ENCODE data around the gene LEMD1. TPM values are rescaled to one million over a fixed set of nuclear protein-coding genes. Genes with fewer than 3 reads are reported as not detected.
"Not testable (repeated sequence)": the region's sequence is repeated elsewhere in the genome, so short reads cannot be mapped to it uniquely, and the experiment has no call there.

The LEMD1 gene
- total RNA-seq, 1 donor, result 0.36 TPM

DNA sequence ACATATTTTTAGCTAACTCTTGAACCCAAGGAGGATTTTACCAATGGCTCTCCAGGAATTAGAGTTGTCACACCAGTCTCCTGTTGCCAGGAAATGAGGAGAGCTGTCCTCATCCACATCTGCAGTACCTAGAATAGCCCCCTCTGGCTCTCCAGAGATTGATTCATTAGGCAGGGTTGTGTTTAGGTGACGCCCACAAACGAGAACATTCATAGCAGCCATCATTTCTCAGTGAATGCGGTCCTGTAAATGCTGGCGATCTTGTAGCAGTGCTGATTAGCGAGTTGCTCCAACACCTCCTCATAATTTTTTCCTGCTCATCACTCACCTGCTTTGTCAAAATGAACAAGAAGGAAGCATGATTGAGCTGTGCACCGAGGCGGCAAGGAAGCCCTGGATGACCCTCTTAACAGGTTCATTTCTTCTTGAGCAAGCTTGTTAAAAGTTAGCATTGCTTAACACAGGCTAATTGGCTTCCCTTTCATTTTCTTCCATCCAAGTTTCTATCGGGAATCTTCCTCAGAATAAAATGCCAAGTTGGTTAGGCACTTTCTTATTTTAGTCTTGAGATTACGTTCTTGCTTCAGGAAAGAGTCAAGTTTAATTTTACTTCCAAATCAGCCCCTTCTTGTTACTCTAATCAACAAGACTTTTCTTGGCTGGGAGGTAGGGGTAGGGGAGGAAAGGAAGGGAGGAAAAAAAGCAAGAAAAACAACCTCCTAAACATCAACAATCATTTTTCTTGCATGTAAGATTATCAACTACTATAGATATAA, 48.6 kb downstream of the LEMD1 start:
- TF ChIP-seq, protein P1, sequence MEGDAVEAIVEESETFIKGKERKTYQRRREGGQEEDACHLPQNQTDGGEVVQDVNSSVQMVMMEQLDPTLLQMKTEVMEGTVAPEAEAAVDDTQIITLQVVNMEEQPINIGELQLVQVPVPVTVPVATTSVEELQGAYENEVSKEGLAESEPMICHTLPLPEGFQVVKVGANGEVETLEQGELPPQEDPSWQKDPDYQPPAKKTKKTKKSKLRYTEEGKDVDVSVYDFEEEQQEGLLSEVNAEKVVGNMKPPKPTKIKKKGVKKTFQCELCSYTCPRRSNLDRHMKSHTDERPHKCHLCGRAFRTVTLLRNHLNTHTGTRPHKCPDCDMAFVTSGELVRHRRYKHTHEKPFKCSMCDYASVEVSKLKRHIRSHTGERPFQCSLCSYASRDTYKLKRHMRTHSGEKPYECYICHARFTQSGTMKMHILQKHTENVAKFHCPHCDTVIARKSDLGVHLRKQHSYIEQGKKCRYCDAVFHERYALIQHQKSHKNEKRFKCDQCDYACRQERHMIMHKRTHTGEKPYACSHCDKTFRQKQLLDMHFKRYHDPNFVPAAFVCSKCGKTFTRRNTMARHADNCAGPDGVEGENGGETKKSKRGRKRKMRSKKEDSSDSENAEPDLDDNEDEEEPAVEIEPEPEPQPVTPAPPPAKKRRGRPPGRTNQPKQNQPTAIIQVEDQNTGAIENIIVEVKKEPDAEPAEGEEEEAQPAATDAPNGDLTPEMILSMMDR (IDR thresholded peaks at IDR 0.05; ENCODE audit: insufficient read depth, low read length), result no peak
- no peak overlapping the region for H3K4me3 ChIP-seq (ENCODE audit: low read depth, low read length)
- peak; percentile 48 for DNase-seq (ENCODE audit: low read depth)

GRCh38 chr1:205371871-205372660, 49.8 kb downstream of the LEMD1 start:
- H3K4me3 ChIP-seq (ENCODE audit: low read depth, low read length), result no peak overlapping the region
- DNase-seq (ENCODE audit: low read depth), result peak; percentile 90
- TF ChIP-seq, protein P1 (IDR thresholded peaks at IDR 0.05; ENCODE audit: insufficient read depth, low read length), result no peak

DNA sequence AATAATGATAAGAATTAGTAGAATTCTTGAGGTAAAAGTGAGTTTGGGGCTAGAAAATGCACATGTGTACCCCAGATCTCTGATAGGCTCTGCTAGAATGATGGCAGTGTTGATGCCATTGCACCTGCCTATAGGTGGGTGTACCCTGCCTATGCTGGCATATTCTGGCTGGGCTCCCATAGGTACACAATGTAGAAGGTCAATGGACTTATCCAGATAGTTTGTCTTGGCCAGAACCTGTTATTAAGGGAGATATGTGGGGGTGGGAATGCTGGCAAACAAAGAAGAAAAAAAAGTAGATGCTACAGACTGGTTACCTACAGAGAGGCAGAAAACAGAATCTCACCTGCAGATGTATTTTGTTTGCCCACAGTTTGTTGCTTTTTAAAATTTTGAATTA, 51.1 kb downstream of the LEMD1 start:
- DNase-seq (ENCODE audit: low read depth), result no peak
- TF ChIP-seq, protein P1 (IDR thresholded peaks at IDR 0.05; ENCODE audit: insufficient read depth, low read length), result no peak
- no peak overlapping the region for H3K4me3 ChIP-seq (ENCODE audit: low read depth, low read length)

DNA sequence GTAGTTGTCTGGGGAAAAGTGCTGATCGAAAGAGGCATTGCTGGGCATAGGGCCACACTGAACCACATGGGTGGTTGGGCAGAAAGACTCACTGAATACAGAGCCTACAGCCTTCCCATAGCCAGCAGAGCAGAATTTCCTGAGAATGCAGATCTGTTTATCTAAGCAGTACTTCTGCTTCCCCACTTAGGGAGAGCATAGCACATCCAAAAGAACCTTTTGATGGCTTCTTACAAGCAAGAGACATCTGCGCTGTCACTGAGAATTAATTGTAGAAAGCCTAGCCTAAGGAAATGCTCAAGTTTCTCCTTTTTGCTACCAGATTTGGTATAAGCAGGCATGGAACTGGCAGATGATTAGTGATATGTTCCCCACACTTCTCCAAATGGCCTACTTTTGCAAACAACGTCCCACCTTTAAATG, 52.1 kb downstream of the LEMD1 start:
- peak; percentile 37 for DNase-seq (ENCODE audit: low read depth)
- TF ChIP-seq, protein P1 (IDR thresholded peaks at IDR 0.05; ENCODE audit: insufficient read depth, low read length), result no peak
- H3K4me3 ChIP-seq (ENCODE audit: low read depth, low read length), result no peak overlapping the region

DNA sequence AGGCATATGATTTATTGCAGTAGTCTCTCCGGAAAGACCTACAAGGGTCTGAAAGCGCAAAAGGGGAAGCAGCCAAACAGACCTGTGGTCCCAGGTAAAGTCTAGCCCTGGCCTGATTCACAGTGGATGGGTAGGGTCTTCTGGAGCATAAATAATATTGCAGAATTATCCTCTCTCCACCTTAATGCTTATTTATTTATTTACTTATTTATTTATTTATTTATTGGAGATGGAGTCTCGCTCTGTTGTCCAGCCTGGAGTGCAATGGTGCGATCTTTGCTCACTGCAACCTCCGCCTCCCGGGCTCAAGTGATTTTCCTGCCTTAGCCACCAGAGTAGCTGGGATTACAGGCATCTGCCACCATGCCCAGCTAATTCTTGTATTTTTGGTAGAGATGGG, 53.4 kb downstream of the LEMD1 start:
- H3K4me3 ChIP-seq (ENCODE audit: low read depth, low read length), result no peak overlapping the region
- TF ChIP-seq, protein P1 (IDR thresholded peaks at IDR 0.05; ENCODE audit: insufficient read depth, low read length), result no peak
- no peak for DNase-seq (ENCODE audit: low read depth)

DNA sequence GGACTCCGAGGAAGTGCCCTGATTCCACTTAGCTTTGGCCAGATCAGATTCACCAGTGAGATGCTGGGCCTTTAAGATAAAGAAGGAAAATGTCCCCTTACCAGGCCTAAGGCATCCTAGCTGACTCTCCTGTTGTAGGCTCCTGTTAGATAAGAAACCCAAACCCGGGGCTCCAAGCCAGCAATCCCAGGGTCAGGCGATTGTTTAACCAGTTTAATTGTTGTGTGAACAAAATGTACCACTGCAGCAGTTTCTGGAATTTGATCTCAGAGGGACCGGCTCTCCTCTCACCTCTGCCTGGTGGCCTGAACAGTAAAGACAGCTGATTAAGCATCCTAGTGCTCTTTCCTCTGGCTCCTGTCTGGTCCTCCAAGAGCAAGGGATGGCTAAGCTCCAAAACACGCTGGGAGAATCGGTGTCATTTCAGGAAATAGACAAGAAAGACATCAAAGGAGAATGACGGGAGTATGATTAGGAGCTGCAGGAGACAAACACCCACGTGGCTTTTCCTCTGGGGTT, 55.9 kb downstream of the LEMD1 start:
- TF ChIP-seq, protein P1 (IDR thresholded peaks at IDR 0.05; ENCODE audit: insufficient read depth, low read length), result no peak
- peak; percentile 82 for DNase-seq (ENCODE audit: low read depth)
- no peak overlapping the region for H3K4me3 ChIP-seq (ENCODE audit: low read depth, low read length)

- not testable (repeated sequence) for H3K4me3 ChIP-seq (ENCODE audit: low read depth, low read length); DNase-seq (ENCODE audit: low read depth)
These were observed 56.8 kb downstream of the LEMD1 start for GRCh38 chr1:205365086-205365485.
